Neural crest cell (in vitro differentiated cells): ENCODE data around the gene ALX1. TPM values are rescaled to one million over a fixed set of nuclear protein-coding genes. Genes with fewer than 3 reads are reported as not detected.

Source experiments
- DNase-seq: peaks from one replicate; pipeline ENCODE4 v3.0.0; 2021; ENCODE audit warnings: low read depth, mixed read lengths, low spot score
- H3K27ac Mint-ChIP-seq: one replicate; pipeline ENCODE4 v1.8.0; 2021; ENCODE audit warnings: mild to moderate bottlenecking, mixed read lengths; ENCODE audit not compliant: unreplicated experiment
- H3K27me3 Mint-ChIP-seq: 2 replicates; pipeline ENCODE4 v1.8.0; 2021; ENCODE audit warnings: low read depth, mild to moderate bottlenecking, mixed read lengths
- H3K36me3 Mint-ChIP-seq: 2 replicates; pipeline ENCODE4 v1.8.0; 2021; ENCODE audit warnings: low read depth, mild to moderate bottlenecking, mixed read lengths
- H3K4me1 Mint-ChIP-seq: 2 replicates; pipeline ENCODE4 v1.8.0; 2021; ENCODE audit warnings: mixed read lengths
- H3K4me3 Mint-ChIP-seq: one replicate; pipeline ENCODE4 v1.8.0; 2021; ENCODE audit warnings: mild to moderate bottlenecking, mixed read lengths
- H3K9me3 Mint-ChIP-seq: 2 replicates; pipeline ENCODE4 v1.8.0; 2021; ENCODE audit warnings: mixed read lengths
- CTCF ChIP-seq: fragments of 200-600 bp; sonication (generic); conservative IDR thresholded peaks from 2 replicates; pipeline ENCODE4 v1.5.0; 2021; ENCODE audit warnings: antibody characterized with exemption, mild to moderate bottlenecking
- total RNA-seq: library from RNA; stranded (reverse); gene quantifications from 2 replicates; pipeline ENCODE4 v1.2.1, GENCODE V29; 2021

The ALX1 gene
- total RNA-seq, 1 donor from 2014 or later: 4.1 TPM

- no peaks in the 10 kb centered on the region for H3K36me3 Mint-ChIP-seq
- no peak for TF ChIP-seq CTCF
- H3K9me3 Mint-ChIP-seq: no peaks in the 10 kb centered on the region
- no peak for DNase-seq
- peaks cover 10% of the 10 kb centered on the region for H3K27me3 Mint-ChIP-seq
- H3K27ac Mint-ChIP-seq: no peak overlapping the region
- H3K4me3 Mint-ChIP-seq: no peak overlapping the region
- H3K4me1 Mint-ChIP-seq: no peaks in the 10 kb centered on the region
Observed at GRCh38 chr12:85260447-85260846, 19.6 kb upstream of the ALX1 start.

- no peaks in the 10 kb centered on the region for H3K9me3 Mint-ChIP-seq
- DNase-seq: no peak
- TF ChIP-seq CTCF: no peak
- no peaks in the 10 kb centered on the region for H3K36me3 Mint-ChIP-seq
- H3K4me3 Mint-ChIP-seq: no peak overlapping the region
- peaks cover 10% of the 10 kb centered on the region for H3K27me3 Mint-ChIP-seq
- H3K4me1 Mint-ChIP-seq: no peaks in the 10 kb centered on the region
- H3K27ac Mint-ChIP-seq: no peak overlapping the region
Observed at GRCh38 chr12:85260896-85261295, 19.1 kb upstream of the ALX1 start.

- Mint-ChIP-seq H3K27ac (no peak overlapping the region), H3K9me3 (no peaks in the 10 kb centered on the region), H3K4me1 (no peaks in the 10 kb centered on the region), H3K27me3 (peaks cover 42% of the 10 kb centered on the region), H3K4me3 (no peak overlapping the region), H3K36me3 (no peaks in the 10 kb centered on the region)
- DNase-seq: no peak
- no peak for TF ChIP-seq CTCF
Observed at GRCh38 chr12:85266356-85266755, 13.7 kb upstream of the ALX1 start.

GRCh38 chr12:85273381-85274314 is 6.4 kb upstream of the ALX1 start:
- Mint-ChIP-seq H3K4me3 (no peak overlapping the region), H3K27ac (no peak overlapping the region), H3K4me1 (no peaks in the 10 kb centered on the region), H3K9me3 (no peaks in the 10 kb centered on the region), H3K27me3 (peaks cover 95% of the 10 kb centered on the region), H3K36me3 (no peaks in the 10 kb centered on the region)
- no peak for TF ChIP-seq CTCF
- no peak for DNase-seq

- Mint-ChIP-seq H3K27ac (no peak overlapping the region), H3K4me3 (no peak overlapping the region), H3K4me1 (peaks cover 2% of the 10 kb centered on the region), H3K27me3 (peaks cover 95% of the 10 kb centered on the region), H3K36me3 (no peaks in the 10 kb centered on the region), H3K9me3 (no peaks in the 10 kb centered on the region)
- DNase-seq: no peak
- TF ChIP-seq CTCF: no peak
Observed at GRCh38 chr12:85274315-85274651, 5.7 kb upstream of the ALX1 start.
